SKM-1 (cell line): ENCODE results near the gene ABHD5.

Source experiments
- DNase-seq: peaks from one replicate; lab custom pipeline; 2025; ENCODE audit not compliant: unreplicated experiment; lab: John Stamatoyannopoulos, UW

Gene ABHD5

DNA sequence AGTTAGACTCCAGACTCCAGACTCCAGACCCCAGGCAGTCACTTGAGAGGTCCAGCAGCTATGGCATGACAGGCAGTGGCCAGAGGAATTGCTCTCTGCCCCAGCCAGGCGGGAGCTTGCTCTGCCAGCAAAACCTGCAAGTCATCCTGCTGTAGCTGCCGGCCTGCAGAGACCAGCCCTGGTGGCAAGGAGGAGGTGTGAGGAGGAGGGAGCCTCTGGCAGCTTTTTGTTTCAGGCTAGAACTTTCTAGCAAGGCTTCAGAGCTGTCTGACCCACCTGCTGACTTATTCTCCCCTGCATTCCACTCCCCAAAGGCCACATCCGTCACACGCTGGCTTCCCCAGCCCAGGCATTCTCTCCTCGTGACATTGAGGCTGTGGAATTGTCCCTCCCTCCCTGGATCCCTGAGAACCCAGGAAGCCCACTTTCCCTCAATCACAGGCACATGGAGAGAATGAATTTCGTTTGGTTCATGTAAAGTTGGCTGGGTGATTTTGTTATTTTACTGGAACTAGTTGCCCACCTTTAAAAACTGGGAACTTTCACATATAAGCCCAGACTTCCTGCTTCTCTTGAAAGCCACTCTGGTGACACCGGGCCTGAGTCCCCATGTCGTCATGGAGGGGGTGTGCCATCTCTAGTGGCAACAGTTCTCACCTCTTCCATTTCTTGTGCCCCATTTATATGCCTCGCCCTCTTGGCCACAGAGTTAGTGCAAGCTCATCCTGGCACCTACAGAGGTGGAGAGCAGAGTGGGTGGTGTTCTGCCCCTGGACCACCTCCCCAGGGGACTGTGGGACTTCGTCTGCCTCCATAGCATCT lies 82.7 kb downstream of the ABHD5 start:
- no peak for DNase-seq

DNA sequence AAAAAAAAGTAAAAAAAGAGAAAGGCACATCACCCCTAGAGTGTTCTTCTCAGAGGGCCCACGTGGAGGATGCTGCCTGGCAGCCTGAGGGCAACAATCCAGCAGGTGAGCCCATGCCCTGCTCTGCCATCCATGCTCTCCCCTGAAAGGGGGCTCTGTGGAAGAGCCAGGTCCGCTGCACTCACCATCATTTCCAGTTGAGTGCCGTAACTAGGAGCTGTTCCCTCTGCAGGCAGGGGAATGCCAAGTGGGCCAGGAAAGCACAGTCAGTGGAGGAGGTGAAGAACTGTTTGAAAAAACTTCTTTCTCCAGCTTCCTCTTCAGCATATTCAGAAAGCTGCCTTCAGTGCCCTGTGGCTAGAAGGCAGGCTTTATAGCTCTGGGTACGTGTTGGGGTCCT lies 84.1 kb downstream of the ABHD5 start:
- DNase-seq = no peak

DNA sequence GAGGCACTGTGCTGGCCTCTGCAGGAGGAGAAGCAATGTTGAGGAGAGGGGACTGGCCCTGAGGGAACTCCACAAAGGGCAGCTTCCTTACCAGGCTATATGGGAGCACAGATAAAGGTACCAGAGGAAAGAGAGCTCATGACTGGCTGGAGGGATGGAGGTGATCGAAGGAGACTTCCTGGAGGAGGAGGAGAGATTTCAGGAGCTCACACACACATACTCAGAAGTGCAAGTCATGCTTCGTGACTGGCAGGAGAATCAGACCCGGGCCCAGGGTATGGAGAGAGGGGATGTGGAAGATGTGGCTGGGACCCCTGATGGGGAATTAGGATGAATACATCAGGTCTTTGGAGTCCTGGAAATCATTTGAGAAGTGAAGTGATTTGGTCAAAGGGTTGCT lies 85.4 kb downstream of the ABHD5 start:
- DNase-seq = no peak

DNA sequence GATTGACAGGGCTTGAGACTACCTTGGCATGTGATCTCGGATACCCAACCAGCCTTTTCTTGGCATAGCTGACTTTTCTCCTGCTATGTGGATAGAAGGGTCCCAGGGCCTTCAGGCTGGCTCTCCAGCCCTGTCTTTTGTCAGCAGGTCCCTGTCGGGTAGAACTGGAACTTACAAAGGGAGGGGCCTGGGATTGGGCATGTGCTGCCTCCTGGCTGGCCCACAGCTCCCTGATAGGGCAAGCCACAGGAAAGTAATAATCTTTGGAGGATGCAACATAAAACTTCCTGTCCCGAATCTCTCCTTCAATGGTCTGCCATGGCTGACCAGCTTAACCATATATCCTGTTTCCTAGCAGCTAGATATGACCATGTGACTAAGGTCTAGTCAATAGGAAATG lies 89.1 kb downstream of the ABHD5 start:
- no peak for DNase-seq

DNA sequence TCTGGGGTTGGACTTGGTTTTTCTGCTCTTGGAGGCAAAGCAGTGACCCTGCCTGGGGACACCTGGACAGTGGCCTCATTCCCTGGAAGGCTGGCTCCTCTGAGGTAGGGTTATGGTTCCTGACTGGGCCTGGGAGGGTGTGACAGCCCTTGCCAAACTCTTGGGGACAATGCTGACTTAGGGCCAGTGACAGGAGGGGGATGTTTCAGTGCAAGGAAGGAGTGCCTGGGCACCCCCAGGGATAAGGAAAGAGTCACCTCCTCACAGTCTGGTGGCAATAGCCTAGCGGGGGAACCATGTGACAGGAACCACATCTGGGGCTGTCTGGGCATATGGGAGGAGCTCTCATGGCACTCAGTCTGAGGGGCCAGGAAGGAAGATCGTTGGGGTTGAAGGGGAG lies 91.8 kb downstream of the ABHD5 start:
- no peak for DNase-seq
